Head of caudate nucleus (tissue), 42 donors: ENCODE results near the gene LARP6.
A peak's percentile ranks its signal among the peaks of the same experiment; 100 is the strongest.
"Not testable (repeated sequence)": the region's sequence is repeated elsewhere in the genome, so short reads cannot be mapped to it uniquely, and the experiment has no call there.

Experiments
- DNase-seq, 42 donors: peaks; one replicate each; pipeline versions ENCODE4 v3.0.0 to v3.0.0-alpha.2; 2020 to 2021; ENCODE audit warnings: mixed read lengths in 7 of 42
- intact Hi-C: fragments of 100-400 bp; cut with DNase I; formaldehyde crosslinking; loops from one replicate; pipeline ENCODE4 v1.15.0; 2022

Gene LARP6

DNA sequence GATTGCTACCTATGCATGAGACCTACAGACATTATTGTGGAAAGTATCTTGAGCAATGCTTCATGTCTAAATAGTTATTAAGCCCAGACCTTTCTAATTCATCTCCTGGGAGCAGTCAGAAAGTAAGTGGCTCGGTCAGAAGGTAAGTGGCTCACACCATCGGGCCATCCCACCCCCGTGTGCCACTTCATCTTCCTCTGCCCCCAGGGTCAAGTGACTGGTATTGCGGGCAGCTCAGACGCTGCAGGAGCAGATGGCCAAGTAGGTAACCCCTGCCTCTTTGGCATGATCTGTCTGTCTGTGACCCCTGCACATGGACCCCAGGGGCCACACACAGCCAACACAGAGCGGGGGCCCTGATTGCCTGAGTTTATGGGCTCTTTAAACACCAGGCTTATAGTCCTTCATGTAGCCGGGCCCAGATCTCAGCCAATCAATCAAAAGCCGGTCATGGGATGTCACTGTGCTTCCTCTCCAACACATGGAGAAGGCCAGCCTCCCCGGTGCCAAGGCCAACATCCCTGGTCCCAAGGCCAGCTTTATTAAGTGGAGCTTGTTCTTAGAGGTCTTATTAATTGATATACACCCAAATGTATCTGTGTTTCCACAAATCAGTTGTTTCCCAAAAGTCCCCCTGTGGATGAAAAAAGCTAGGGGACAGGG is 42.9 kb downstream of the LARP6 start:
- intact Hi-C loops = loop anchor here (10.0 kb wide), 1 partner anchor 126 kb away; no protein-coding TSS in a partner anchor
- DNase-seq = no peak

GRCh38 chr15:70806992-70807712 is 46.8 kb downstream of the LARP6 start:
- intact Hi-C loops = no loop called here
- peak in 24 of 42 donors; percentile 13 to 66 (median 41) for DNase-seq

DNA sequence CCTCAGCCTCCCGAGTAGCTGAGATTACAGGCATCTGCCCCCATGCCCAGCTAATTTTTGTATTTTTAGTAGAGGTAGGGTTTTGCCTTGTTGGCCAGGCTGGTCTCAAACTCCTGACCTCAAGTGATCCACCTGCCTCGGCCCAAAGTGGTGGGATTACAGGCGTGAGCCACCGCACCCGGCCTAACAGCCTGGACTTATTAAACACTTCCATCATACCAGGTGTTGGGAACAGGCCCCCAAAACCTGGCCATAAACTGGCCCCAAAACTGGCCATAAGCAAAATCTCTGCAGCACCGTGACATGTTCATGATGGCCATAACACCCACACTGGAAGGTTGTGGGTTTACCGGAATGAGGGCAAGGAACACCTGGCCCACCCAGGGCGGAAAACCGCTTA is 49.6 kb downstream of the LARP6 start:
- DNase-seq, intact Hi-C loops: not testable (repeated sequence)

GRCh38 chr15:70802629-70803028 is 51.3 kb downstream of the LARP6 start:
- intact Hi-C loops = no loop called here
- DNase-seq = no peak

GRCh38 chr15:70801109-70801508 is 52.8 kb downstream of the LARP6 start:
- intact Hi-C loops = no loop called here
- DNase-seq = no peak

DNA sequence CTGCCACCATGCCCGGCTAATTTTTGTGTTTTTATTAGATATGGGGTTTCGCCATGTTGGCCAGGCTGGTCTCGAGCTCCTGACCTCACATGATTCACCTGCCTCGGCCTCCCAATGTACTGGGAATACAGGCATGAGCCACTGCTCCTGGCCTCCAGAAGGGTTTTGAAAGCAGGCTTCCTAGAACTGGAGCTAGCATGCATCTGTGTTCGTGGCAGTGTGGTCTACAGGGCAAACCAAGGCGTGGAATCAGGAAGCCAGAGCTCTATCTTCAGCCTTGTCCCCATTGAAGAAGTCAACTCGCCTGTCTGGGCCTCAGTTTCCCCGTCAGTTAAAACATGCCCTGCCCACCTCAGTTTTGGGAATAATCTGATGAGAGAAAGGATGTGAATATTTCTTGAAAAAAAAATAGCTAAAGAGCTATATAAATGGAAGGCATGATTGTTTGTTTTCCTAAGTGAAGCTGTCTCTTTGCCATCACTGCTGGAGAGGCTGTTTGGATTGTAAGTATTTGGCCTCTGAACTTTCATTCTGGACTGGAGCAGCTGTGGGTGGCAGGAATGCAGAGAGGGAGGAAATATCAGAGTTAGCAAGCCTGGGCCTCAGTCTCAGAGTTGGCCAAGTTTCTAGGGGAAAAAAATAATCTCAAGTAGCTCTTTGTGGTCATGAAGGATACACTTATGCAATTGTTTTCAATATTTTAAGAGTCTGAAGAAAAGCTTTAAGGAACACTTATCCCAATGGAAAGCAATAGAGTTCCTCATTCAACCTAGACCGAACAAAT is 54.1 kb downstream of the LARP6 start:
- no peak for DNase-seq
- intact Hi-C loops = no loop called here

DNA sequence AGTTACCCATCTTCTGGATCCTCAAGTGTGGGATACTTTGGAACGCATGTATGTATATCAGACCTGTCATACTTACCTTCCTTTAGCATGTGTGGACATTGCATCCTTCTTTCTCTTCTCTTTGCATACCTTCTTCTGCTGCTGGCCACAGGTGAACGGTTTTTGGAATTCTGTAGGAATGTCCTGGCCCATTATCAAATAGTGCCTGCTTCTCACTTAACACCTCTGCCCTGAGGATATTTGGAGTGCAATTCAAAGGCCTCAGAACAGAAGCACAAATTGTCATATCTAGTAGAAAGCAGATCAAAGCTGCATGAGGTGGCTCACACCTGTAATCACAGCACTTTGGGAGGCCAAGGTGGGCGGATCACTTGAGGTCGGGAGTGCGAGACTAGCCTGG is 56.5 kb downstream of the LARP6 start:
- intact Hi-C loops = no loop called here
- DNase-seq = no peak

- intact Hi-C loops = no loop called here
- DNase-seq = no peak
These were observed 57.2 kb downstream of the LARP6 start for GRCh38 chr15:70796516-70797310.

GRCh38 chr15:70795311-70795665 is 58.7 kb downstream of the LARP6 start:
- DNase-seq = no peak
- intact Hi-C loops = no loop called here

GRCh38 chr15:70794596-70795310 is 59.2 kb downstream of the LARP6 start:
- intact Hi-C loops = no loop called here
- no peak for DNase-seq

DNA sequence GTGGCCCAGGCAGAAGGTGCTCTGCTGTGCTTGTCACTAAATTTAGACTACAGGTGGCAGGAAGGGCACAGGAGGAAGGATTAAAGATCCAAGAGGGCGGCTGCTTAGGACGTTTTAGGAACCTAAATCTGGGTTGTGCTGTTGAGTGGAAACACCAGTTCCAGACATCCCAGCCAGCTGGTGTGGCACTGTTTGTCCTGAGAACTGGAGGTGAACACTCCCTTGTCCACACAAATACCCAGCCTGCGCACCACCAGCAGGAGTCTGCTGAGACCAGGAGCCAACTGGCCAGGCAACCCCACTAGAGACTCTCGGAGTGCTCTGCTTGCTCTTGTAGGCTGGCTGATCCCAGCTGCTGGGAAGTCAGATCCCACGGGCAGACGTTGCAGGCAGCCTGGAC is 60.3 kb downstream of the LARP6 start:
- intact Hi-C loops = no loop called here
- no peak for DNase-seq

- intact Hi-C loops = no loop called here
- DNase-seq = no peak
These were observed 61.8 kb downstream of the LARP6 start for GRCh38 chr15:70792171-70792573.

- intact Hi-C loops = no loop called here
- no peak for DNase-seq
These were observed 62.7 kb downstream of the LARP6 start for GRCh38 chr15:70791259-70791658.

DNA sequence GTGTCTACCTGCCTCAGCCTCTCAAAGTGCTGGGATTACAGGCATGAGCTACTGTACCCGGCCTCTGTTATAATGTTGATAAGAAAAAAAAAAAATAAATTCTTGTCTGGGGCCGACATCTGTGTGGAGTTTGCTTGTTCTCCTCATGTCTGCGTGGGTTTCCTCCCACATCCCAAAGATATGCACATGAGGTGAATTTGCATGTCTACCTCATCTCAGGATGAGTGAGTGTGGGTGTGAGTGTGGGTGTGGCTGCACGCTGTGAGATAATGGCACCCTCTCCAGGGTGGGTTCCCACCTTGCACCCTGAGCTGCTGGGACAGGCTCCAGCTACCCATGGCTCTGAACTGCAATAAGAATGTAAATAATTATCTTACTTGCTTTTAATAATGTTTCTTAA is 64.7 kb downstream of the LARP6 start:
- peak in 40 of 42 donors; percentile 20 to 87 (median 56) for DNase-seq

GRCh38 chr15:70788114-70789049 is 65.6 kb downstream of the LARP6 start:
- no peak for DNase-seq
- intact Hi-C loops = no loop called here

More for the DNA sequence above, 64.7 kb downstream of the LARP6 start:
- intact Hi-C loops = no loop called here

DNA sequence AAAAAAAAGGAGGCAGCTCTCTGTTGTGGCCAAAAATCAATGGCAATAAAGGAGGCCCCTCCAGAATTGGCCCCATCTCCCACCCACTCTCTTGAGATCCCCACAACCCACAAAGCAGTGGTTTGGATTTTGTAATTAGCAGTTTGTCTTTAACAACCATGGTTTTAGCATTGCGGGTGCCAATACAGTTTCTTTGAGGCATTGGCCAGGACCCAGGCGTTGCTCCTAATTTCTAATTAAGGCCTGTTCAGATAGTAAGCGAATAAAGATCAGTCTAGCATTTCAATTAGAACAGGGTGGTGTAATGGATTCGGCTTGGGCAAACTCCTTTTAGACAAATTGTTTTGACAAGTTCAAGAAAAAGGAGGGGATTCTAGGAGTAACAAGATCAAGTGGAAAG is 67.0 kb downstream of the LARP6 start:
- intact Hi-C loops = no loop called here
- peak in 11 of 42 donors; percentile 14 to 50 (median 21) for DNase-seq

DNA sequence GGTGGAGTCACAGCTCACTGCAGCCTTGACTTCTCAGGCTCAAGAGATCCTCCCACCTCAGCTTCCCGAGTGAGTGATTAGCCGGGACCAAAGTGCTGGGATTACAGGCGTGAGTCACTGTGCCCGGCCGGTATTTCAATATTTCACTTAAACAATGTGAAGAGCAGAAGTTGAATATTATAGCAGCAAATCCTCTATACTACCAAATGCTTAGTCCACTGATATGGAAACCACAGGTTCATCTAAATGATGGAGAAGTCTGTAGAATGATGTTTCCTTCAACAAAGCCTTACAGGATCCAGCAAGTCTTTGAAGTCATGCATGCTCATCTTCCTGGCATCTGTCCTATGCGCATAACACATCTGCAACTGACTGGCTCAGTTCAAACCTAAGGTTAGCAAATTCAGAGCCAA is 70.3 kb downstream of the LARP6 start:
- intact Hi-C loops = no loop called here
- no peak for DNase-seq

DNA sequence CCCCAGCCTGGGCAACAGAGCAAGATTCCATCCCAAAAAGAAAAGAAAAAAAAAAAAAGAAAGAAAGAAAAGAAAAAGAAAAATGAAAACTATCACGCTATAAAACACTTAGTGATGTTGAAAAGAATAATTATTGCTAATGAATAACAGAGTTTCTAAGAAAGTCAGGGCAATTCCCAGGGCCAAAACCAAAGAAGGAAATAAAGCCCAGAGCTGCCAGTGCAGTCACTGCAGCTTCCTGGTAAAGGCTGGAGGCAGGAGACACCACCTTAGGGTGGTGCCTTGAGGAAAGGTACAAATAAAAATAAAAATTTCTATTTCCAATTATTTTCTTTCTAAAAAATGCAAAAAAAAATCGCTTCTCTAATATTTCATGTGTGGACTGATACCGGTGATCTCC is 70.9 kb downstream of the LARP6 start:
- intact Hi-C loops = no loop called here
- DNase-seq = no peak
